HL-60 (cell line): Measurements from ENCODE around the gene ETV6.

Source experiments
- DNase-seq, 2 experiments: peaks; one replicate each; pipeline ENCODE4 v3.0.0-alpha.2; 2010 to 2020; ENCODE audit warnings: low read depth in 1 of 2, low spot score in 1 of 2
- H3K27ac ChIP-seq: fragments of 250-450 bp; sonication (Bioruptor Pico); replicated peaks from 2 replicates; pipeline ENCODE4 v1.5.1; 2020; ENCODE audit warnings: mild to moderate bottlenecking, moderate library complexity
- H3K27me3 ChIP-seq: fragments of 250-450 bp; sonication (Bioruptor Pico); 2 replicates; pipeline ENCODE4 v1.5.1; 2021; ENCODE audit warnings: mild to moderate bottlenecking, moderate library complexity; ENCODE audit not compliant: insufficient read depth, poor library complexity, severe bottlenecking
- H3K4me3 ChIP-seq: replicated peaks from 2 replicates; pipeline ENCODE4 v1.5.1; 2011; ENCODE audit warnings: mild to moderate bottlenecking, control low read depth, low read length; ENCODE audit not compliant: insufficient read depth
- CTCF ChIP-seq: IDR thresholded peaks from one replicate; pipeline ENCODE4 v1.5.1; 2011; ENCODE audit warnings: low read length, control low read depth, inconsistent platforms; ENCODE audit not compliant: insufficient read depth
- GABPA ChIP-seq: IDR thresholded peaks from 2 replicates; pipeline ENCODE4 v1.6.1; 2012; ENCODE audit warnings: low read depth
- POLR2AphosphoS5 ChIP-seq: IDR thresholded peaks from 2 replicates; pipeline ENCODE4 v1.6.1; 2012; ENCODE audit warnings: low read depth
- REST ChIP-seq: IDR thresholded peaks from 2 replicates; pipeline ENCODE4 v1.6.1; 2012; ENCODE audit warnings: low read depth; ENCODE audit not compliant: insufficient replicate concordance
- SPI1 ChIP-seq: IDR thresholded peaks from 2 replicates; pipeline ENCODE4 v1.6.1; 2012; ENCODE audit warnings: low read depth, mild to moderate bottlenecking, borderline replicate concordance

The ETV6 gene

GRCh38 chr12:11669348-11669747 is 19.9 kb downstream of the ETV6 start:
- no peak overlapping the region for H3K4me3 ChIP-seq
- no peak overlapping the region for H3K27ac ChIP-seq
- no peaks in the 10 kb centered on the region for H3K27me3 ChIP-seq
- no peak for DNase-seq
- TF ChIP-seq SPI1 (no peak), POLR2AphosphoS5 (no peak), REST (no peak), CTCF (no peak), GABPA (no peak)

- no peak for DNase-seq
- H3K27me3 ChIP-seq, result no peaks in the 10 kb centered on the region
- TF ChIP-seq SPI1, result no peak
- TF ChIP-seq POLR2AphosphoS5, result no peak
- no peak for TF ChIP-seq GABPA
- no peak for TF ChIP-seq REST
- TF ChIP-seq CTCF, result no peak
- no peak overlapping the region for H3K27ac ChIP-seq
- H3K4me3 ChIP-seq, result no peak overlapping the region
Measured at GRCh38 chr12:11672256-11673191, 23.1 kb downstream of the ETV6 start.

GRCh38 chr12:11673666-11674461 is 24.4 kb downstream of the ETV6 start:
- TF ChIP-seq REST (no peak), GABPA (no peak), POLR2AphosphoS5 (no peak), SPI1 (peak; percentile 62; the same call in 1 of the 2 replicates), CTCF (no peak)
- Histone ChIP-seq H3K27me3 (no peaks in the 10 kb centered on the region), H3K27ac (0 out of 2 replicates have a peak overlapping the region, but pooled peaks have one; percentile 18), H3K4me3 (no peak overlapping the region)
- no peak for DNase-seq
